Astrocyte (in vitro differentiated cells and primary cell): ENCODE measurements around the gene F13A1. TPM values are rescaled to one million over a fixed set of nuclear protein-coding genes. Genes with fewer than 3 reads are reported as not detected.

ENCODE experiments used
- DNase-seq: peaks from one replicate; pipeline ENCODE4 v3.0.0-alpha.2; 2010; ENCODE audit warnings: low read depth
- FAIRE-seq: peaks from 2 replicates; lab custom pipeline; 2011; peaks lifted over from hg19 to GRCh38; lab: Jason Lieb, UNC
- H2AFZ ChIP-seq: 2 replicates; pipeline ENCODE4 v1.6.0; 2012; ENCODE audit warnings: low read depth, low read length, inconsistent platforms
- H3K27ac ChIP-seq: 2 replicates; pipeline ENCODE4 v1.5.1; 2011; ENCODE audit warnings: low read depth, low read length, inconsistent platforms
- H3K27me3 ChIP-seq: 2 replicates; pipeline ENCODE4 v1.6.0; 2011; ENCODE audit warnings: low read length, inconsistent platforms; ENCODE audit not compliant: insufficient read depth
- H3K36me3 ChIP-seq: 2 replicates; pipeline ENCODE4 v1.5.1; 2011; ENCODE audit warnings: low read length, inconsistent platforms; ENCODE audit not compliant: insufficient read depth
- H3K4me1 ChIP-seq: 2 replicates; pipeline ENCODE4 v1.5.1; 2011; ENCODE audit warnings: low read length, inconsistent platforms; ENCODE audit not compliant: insufficient read depth
- H3K4me2 ChIP-seq: 2 replicates; pipeline ENCODE4 v1.6.0; 2012; ENCODE audit warnings: low read length, inconsistent platforms
- H3K4me3 ChIP-seq: 2 replicates; pipeline ENCODE4 v1.5.1; 2011; ENCODE audit warnings: low read depth, mild to moderate bottlenecking, low read length, inconsistent platforms; ENCODE audit not compliant: insufficient read depth
- H3K79me2 ChIP-seq: 2 replicates; pipeline ENCODE4 v1.6.0; 2012; ENCODE audit warnings: mild to moderate bottlenecking, low read length, inconsistent platforms; ENCODE audit not compliant: insufficient read depth
- H3K9ac ChIP-seq: 2 replicates; pipeline ENCODE4 v1.6.0; 2012; ENCODE audit warnings: mild to moderate bottlenecking, low read length, inconsistent platforms
- H3K9me3 ChIP-seq: 2 replicates; pipeline ENCODE4 v1.5.1; 2012; ENCODE audit warnings: low read depth, mild to moderate bottlenecking, low read length, inconsistent platforms; ENCODE audit not compliant: insufficient read depth
- H4K20me1 ChIP-seq: 2 replicates; pipeline ENCODE4 v1.6.0; 2012; ENCODE audit warnings: low read length, inconsistent platforms; ENCODE audit not compliant: insufficient read depth
- H3K27ac Mint-ChIP-seq: one replicate; pipeline ENCODE4 v1.8.0; 2021; ENCODE audit warnings: mild to moderate bottlenecking, mixed read lengths; ENCODE audit not compliant: unreplicated experiment
- H3K27me3 Mint-ChIP-seq: one replicate; pipeline ENCODE4 v1.8.0; 2021; ENCODE audit warnings: low read depth, mixed read lengths; ENCODE audit not compliant: unreplicated experiment
- H3K36me3 Mint-ChIP-seq: one replicate; pipeline ENCODE4 v1.8.0; 2021; ENCODE audit warnings: low read depth, mixed read lengths; ENCODE audit not compliant: unreplicated experiment
- H3K4me1 Mint-ChIP-seq: one replicate; pipeline ENCODE4 v1.8.0; 2021; ENCODE audit warnings: low read depth, mixed read lengths; ENCODE audit not compliant: unreplicated experiment
- H3K4me3 Mint-ChIP-seq: one replicate; pipeline ENCODE4 v1.8.0; 2021; ENCODE audit warnings: mild to moderate bottlenecking, moderate library complexity, mixed read lengths; ENCODE audit not compliant: unreplicated experiment
- H3K9me3 Mint-ChIP-seq: one replicate; pipeline ENCODE4 v1.8.0; 2021; ENCODE audit warnings: mild to moderate bottlenecking, mixed read lengths; ENCODE audit not compliant: unreplicated experiment
- EZH2 ChIP-seq: IDR thresholded peaks from 2 replicates; pipeline ENCODE4 v1.6.1; 2012; ENCODE audit warnings: mild to moderate bottlenecking, low read length, inconsistent platforms; ENCODE audit not compliant: insufficient read depth
- total RNA-seq: library from RNA; stranded (reverse); gene quantifications from 2 replicates; pipeline ENCODE4 v1.2.1, GENCODE V29; 2021
- TF ChIP-seq, protein P1 (sequence below): IDR thresholded peaks from 2 replicates; pipeline ENCODE4 v1.5.1; 2011; ENCODE audit warnings: low read depth, mild to moderate bottlenecking, inconsistent platforms, low read length, moderate library complexity; ENCODE audit not compliant: insufficient read depth

Gene F13A1
- total RNA-seq, 1 donor from 2014 or later: 10.1 TPM

DNA sequence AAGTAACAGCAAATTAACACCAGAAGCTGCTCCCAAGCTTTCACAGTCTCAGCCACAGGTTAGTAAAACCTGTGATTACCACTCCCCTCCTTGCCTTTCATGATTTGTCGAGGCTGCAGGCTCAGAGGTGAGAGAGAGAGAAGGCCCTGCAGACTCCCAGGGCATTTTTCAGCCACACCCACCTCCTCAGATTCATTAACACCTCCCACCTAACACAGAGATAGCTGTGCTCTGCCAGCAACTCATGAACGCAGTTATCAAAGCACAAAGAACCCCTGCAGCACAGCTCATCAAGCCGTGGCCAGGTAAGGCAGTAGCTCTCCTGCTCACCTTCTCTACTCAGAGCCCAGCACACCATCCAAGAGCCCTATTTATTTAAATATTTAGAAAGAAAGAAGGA is 27.1 kb downstream of the F13A1 start:
- H3K4me3 ChIP-seq: no peak overlapping the region
- H3K27me3 Mint-ChIP-seq: peaks cover 14% of the 10 kb centered on the region
- no peaks in the 10 kb centered on the region for H3K36me3 ChIP-seq
- DNase-seq (no peak), FAIRE-seq (no peak)
- no peak overlapping the region for H3K4me2 ChIP-seq
- no peak overlapping the region for H2AFZ ChIP-seq
- no peaks in the 10 kb centered on the region for H3K36me3 Mint-ChIP-seq
- H3K9me3 Mint-ChIP-seq: peaks cover 2% of the 10 kb centered on the region
- no peaks in the 10 kb centered on the region for H3K4me1 ChIP-seq
- H3K27me3 ChIP-seq: no peaks in the 10 kb centered on the region
- no peak for TF ChIP-seq EZH2
- TF ChIP-seq, protein P1, sequence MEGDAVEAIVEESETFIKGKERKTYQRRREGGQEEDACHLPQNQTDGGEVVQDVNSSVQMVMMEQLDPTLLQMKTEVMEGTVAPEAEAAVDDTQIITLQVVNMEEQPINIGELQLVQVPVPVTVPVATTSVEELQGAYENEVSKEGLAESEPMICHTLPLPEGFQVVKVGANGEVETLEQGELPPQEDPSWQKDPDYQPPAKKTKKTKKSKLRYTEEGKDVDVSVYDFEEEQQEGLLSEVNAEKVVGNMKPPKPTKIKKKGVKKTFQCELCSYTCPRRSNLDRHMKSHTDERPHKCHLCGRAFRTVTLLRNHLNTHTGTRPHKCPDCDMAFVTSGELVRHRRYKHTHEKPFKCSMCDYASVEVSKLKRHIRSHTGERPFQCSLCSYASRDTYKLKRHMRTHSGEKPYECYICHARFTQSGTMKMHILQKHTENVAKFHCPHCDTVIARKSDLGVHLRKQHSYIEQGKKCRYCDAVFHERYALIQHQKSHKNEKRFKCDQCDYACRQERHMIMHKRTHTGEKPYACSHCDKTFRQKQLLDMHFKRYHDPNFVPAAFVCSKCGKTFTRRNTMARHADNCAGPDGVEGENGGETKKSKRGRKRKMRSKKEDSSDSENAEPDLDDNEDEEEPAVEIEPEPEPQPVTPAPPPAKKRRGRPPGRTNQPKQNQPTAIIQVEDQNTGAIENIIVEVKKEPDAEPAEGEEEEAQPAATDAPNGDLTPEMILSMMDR: no peak
- H3K4me1 Mint-ChIP-seq: no peaks in the 10 kb centered on the region
- H3K79me2 ChIP-seq: no peaks in the 10 kb centered on the region
- H3K4me3 Mint-ChIP-seq: no peak overlapping the region
- no peak overlapping the region for H3K27ac Mint-ChIP-seq
- H3K9ac ChIP-seq: no peak overlapping the region
- no peak overlapping the region for H3K27ac ChIP-seq
- no peaks in the 10 kb centered on the region for H4K20me1 ChIP-seq
- no peaks in the 10 kb centered on the region for H3K9me3 ChIP-seq

DNA sequence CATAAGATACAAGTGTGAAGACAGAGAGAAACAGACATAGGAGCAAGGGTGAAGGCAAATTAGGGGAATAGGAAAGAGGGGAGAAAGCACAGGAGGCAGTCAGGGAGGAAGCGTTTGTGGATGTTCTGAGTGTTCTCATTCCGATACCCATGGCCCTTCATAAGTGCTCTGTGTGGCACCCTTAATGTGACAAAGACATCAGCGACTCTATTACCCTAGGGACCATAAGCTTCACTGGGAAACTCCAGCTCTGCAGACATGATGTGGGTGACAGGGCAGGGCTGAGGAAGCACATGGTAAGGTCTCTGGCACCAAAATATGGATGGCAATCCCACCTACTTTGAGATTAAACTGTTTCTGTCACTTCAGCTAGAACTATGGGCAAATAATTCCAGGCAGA is 33.0 kb downstream of the F13A1 start:
- H3K9me3 Mint-ChIP-seq: peaks cover 2% of the 10 kb centered on the region
- FAIRE-seq (no peak), DNase-seq (no peak)
- peaks cover 2% of the 10 kb centered on the region for H3K4me1 Mint-ChIP-seq
- Histone ChIP-seq H2AFZ (no peak overlapping the region), H3K4me2 (no peak overlapping the region), H4K20me1 (no peaks in the 10 kb centered on the region), H3K4me3 (no peak overlapping the region), H3K27me3 (no peaks in the 10 kb centered on the region), H3K9ac (no peak overlapping the region), H3K27ac (no peak overlapping the region), H3K79me2 (no peaks in the 10 kb centered on the region), H3K4me1 (no peaks in the 10 kb centered on the region), H3K36me3 (no peaks in the 10 kb centered on the region), H3K9me3 (peaks cover 3% of the 10 kb centered on the region)
- peaks cover 28% of the 10 kb centered on the region for H3K27me3 Mint-ChIP-seq
- H3K36me3 Mint-ChIP-seq: no peaks in the 10 kb centered on the region
- no peak overlapping the region for H3K27ac Mint-ChIP-seq
- no peak overlapping the region for H3K4me3 Mint-ChIP-seq
- TF ChIP-seq, protein P1: no peak
- no peak for TF ChIP-seq EZH2

DNA sequence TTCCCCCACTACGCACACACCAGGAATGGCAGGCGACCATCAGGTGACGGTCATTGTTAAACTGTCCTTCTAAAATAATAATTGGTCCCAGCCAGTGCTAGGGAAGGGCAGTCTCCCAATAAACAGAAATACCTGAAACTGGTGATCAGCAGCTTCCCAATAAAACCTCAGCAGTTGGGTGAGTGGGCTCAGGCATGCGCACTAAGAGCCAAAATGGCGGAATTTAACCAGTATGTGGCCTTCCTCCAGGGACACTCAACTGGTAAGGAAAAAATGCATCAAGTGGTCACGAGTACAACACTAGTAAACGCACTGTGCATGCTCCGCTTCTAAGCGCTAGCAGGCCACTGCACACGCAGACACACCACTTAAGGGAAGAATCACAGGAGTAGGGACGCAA is 34.8 kb downstream of the F13A1 start:
- peaks cover 16% of the 10 kb centered on the region for H3K27me3 Mint-ChIP-seq
- H3K4me2 ChIP-seq: no peak overlapping the region
- no peak overlapping the region for H3K4me3 Mint-ChIP-seq
- H2AFZ ChIP-seq: no peak overlapping the region
- TF ChIP-seq, protein P1: no peak
- TF ChIP-seq EZH2: no peak
- no peak for DNase-seq
- no peaks in the 10 kb centered on the region for H4K20me1 ChIP-seq
- H3K4me3 ChIP-seq: no peak overlapping the region
- FAIRE-seq: no peak
- peaks cover 2% of the 10 kb centered on the region for H3K4me1 Mint-ChIP-seq
- no peaks in the 10 kb centered on the region for H3K9me3 Mint-ChIP-seq
- peaks cover 3% of the 10 kb centered on the region for H3K9me3 ChIP-seq
- no peak overlapping the region for H3K27ac ChIP-seq
- H3K79me2 ChIP-seq: no peaks in the 10 kb centered on the region
- H3K27ac Mint-ChIP-seq: no peak overlapping the region
- no peak overlapping the region for H3K9ac ChIP-seq
- H3K27me3 ChIP-seq: no peaks in the 10 kb centered on the region
- no peaks in the 10 kb centered on the region for H3K36me3 ChIP-seq
- no peaks in the 10 kb centered on the region for H3K4me1 ChIP-seq
- no peaks in the 10 kb centered on the region for H3K36me3 Mint-ChIP-seq
